Measurements from ENCODE around the gene PORCN.

GRCh38 chrX:48480142-48480541, 28.6 kb upstream of the PORCN start:
- no peak for TF ChIP-seq EZH2 (IDR thresholded peaks at IDR 0.05)
- no peak for TF ChIP-seq POLR2AphosphoS5 (IDR thresholded peaks at IDR 0.05; ENCODE audit: borderline replicate concordance, low read depth, low read length)
- TF ChIP-seq FOXP2 (optimal IDR thresholded peaks at IDR 0.05; ENCODE audit: control extremely low read depth, extremely low read length, insufficient read depth) = no peak
